GM12801 (cell line): ENCODE results near the gene EPB41L2.

ENCODE experiments used
- TF ChIP-seq, protein P1 (sequence below): IDR thresholded peaks from one replicate; pipeline ENCODE4 v1.5.1; 2011; ENCODE audit warnings: control low read depth; ENCODE audit not compliant: insufficient read length; ENCODE audit errors: extremely low read depth

The EPB41L2 gene

DNA sequence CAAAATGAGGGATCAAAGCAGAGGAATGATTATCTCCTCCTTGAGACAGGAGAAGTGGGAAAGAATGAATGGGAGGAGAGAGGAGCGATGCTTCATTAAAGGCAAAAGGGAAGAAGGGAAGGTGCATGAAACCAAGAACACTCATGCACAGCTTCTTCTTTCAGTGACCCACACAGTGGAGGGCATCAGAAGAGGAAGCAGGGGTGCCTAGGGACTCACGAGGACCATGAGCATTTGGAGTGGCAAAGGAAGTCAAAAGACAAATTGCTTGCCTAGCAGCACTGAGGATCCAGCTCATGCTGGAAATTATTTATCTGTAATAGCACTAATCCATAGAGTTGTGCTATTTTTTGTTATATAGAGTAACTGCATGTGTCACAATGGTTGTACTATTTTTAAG is 169.8 kb downstream of the EPB41L2 start:
- TF ChIP-seq, protein P1, sequence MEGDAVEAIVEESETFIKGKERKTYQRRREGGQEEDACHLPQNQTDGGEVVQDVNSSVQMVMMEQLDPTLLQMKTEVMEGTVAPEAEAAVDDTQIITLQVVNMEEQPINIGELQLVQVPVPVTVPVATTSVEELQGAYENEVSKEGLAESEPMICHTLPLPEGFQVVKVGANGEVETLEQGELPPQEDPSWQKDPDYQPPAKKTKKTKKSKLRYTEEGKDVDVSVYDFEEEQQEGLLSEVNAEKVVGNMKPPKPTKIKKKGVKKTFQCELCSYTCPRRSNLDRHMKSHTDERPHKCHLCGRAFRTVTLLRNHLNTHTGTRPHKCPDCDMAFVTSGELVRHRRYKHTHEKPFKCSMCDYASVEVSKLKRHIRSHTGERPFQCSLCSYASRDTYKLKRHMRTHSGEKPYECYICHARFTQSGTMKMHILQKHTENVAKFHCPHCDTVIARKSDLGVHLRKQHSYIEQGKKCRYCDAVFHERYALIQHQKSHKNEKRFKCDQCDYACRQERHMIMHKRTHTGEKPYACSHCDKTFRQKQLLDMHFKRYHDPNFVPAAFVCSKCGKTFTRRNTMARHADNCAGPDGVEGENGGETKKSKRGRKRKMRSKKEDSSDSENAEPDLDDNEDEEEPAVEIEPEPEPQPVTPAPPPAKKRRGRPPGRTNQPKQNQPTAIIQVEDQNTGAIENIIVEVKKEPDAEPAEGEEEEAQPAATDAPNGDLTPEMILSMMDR, result no peak

DNA sequence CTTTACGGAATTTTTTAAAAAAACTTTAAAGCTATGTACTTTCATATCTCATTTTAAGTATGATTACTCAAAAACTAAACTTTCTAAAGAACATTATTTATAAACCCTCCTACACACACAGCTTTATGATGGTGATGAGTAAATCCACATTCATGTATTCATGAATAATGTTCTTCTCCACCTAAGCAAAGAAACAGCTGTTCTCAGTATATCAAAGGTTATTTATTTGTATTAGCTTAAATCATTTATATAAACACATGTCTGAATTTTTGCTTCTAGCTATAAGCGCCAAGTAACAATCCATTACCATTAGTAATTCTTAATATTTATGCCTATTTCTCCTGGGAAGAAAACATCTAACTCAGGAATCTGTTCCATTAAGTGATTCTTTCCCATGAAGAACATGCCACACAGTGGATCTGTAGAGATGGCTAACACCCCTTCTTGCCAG is 172.5 kb downstream of the EPB41L2 start:
- TF ChIP-seq, protein P1, result no peak

DNA sequence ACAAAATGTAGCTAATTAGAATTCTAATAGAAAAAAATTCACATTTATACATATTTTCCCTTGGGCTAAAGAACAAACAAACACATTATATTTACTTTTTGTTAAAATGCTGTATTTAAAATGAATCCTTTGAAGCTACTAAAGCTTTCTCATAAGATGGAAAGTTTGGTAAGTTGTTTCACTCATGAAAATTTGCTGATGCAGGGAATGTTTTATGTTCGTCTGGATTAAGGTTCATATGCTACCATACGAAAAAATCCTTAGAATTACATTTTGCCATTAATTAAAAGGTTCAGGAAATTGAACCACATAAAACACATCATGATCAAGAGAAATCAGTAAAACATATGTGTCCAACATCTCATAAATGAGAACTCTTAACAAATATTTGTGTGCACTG is 173.6 kb downstream of the EPB41L2 start:
- TF ChIP-seq, protein P1, result no peak

DNA sequence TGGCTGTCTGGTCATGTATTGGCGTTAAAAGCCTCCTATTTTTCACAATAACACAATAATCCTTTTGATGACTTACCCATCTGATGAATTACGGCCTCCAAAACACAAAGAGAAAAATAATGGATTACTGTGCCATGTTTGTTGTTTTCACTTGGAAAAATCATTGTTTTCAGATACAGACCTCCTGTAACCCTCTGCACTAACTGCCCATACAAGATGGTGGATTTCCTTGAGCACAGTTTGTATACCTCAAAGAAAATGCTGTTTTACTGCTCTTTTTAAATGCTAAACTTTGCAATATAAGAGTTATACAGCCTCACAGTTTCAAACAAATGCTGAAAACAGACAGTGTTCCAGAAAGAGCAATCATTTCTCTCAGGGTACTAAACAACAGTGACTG is 174.8 kb downstream of the EPB41L2 start:
- TF ChIP-seq, protein P1, result no peak

DNA sequence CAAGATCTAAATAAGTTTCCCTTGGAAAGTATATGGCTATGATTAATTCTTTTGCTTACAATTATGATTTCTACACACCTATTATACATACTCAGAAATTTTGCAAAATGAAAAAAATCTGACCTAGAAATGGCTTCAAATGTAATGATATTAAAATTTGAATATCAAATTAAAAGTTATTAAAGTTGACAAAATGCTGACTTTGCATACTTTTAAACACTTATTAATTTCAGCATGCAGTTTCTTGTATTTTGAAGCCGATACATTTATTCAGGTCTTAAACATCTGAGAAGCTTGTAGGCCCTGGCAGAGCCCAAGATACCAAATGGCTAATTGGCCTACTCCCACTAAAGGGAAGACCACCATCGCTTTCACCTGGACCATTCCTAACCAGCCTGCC is 176.1 kb downstream of the EPB41L2 start:
- TF ChIP-seq, protein P1, result no peak

DNA sequence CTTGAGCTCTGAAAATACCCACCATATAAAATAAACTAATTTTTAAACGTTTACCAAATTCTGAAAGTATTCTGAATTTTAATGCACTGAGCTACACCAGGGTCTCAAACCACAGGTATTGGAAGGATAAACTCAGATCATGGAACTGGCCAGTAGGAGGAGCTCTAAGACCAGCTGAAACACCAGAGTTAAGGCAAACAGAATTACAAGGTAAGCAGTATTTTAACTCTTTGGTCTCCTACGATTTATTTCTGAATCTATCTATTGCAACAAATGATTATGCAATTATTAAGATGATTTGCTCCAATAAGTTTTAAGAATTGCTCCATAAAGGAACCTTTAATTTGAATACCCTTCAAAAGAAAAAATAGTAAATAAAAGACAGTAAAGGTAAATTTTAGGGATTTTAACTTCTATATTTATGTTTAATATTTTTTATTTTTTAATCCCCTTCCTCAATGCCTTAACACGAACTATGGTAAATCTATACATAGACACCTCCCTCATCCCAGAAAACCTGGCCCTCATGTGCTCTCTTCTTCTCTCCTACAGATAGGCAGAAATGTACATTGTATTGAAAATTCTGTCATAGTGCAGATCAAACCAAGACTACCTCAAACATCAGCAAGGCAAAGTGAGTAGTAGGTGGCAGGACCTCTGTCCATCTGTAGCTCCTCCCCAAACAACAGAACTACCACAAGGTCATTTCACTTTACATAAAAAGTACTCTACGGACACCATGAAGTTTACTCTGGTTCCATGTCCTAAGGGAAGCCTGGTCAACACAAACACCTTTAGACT is 177.5 kb downstream of the EPB41L2 start:
- TF ChIP-seq, protein P1, result no peak

DNA sequence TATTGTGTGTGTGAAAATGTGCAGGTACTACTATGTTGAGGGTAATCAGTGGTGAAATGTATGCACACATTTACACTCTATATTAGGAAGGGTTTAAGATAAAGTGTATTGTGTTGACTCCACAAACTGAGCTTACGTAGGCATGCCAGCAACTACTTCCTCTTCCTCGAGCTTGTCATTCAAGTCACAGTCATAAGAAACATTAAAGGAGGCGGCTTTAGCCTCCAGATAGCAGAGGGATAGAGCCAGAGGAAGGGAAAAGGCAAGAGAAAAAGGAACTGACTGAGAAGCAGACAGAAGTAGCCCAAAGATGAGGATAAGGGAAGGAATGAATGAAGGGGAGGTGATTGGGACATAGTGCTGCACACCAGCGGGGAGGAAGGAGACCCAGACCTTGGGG is 180.7 kb downstream of the EPB41L2 start:
- TF ChIP-seq, protein P1, result no peak

DNA sequence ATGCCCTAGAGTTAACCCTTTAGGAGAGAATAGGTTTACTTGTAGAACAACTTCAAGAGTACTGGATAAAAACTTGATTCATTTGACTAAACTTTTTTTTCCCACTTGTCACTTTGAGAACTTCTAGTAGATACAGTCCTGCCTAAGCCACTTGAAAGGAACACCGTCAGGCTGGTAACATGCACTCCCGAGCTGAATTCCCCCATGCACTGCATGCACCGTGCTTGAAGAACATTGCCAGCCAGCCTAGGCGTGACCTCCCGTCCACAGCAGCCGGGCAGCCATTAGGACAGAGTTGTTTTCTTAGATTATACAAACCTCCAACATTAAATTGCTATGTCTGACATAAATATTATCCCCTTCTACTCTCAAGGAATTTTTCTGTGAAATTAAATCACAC is 183.2 kb downstream of the EPB41L2 start:
- TF ChIP-seq, protein P1, result no peak
